GM23248 (cell line): ENCODE measurements around the gene ATF1. TPM values are rescaled to one million over a fixed set of nuclear protein-coding genes. Genes with fewer than 3 reads are reported as not detected.
"Not testable (repeated sequence)": the region's sequence is repeated elsewhere in the genome, so short reads cannot be mapped to it uniquely, and the experiment has no call there.

Source experiments
- DNase-seq: peaks from one replicate; pipeline ENCODE4 v3.0.0-alpha.2; 2015
- H2AFZ ChIP-seq: fragments of 200-600 bp; sonication (generic); 2 replicates; pipeline ENCODE4 v1.6.1; 2016; ENCODE audit warnings: antibody characterized with exemption
- H3F3A ChIP-seq: fragments of 200-600 bp; sonication (generic); 2 replicates; pipeline ENCODE4 v1.6.1; 2016; ENCODE audit warnings: mild to moderate bottlenecking, antibody characterized with exemption, mixed run types; ENCODE audit not compliant: insufficient read depth
- H3K27ac ChIP-seq: fragments of 200-600 bp; sonication (generic); 2 replicates; pipeline ENCODE4 v1.5.1; 2016; ENCODE audit warnings: mild to moderate bottlenecking
- H3K27me3 ChIP-seq: fragments of 200-600 bp; sonication (generic); replicated peaks from 2 replicates; pipeline ENCODE4 v1.6.1; 2016; ENCODE audit warnings: mild to moderate bottlenecking; ENCODE audit not compliant: insufficient read depth
- H3K36me3 ChIP-seq: fragments of 200-600 bp; sonication (generic); 2 replicates; pipeline ENCODE4 v1.6.1; 2016; ENCODE audit warnings: low read depth, mild to moderate bottlenecking
- H3K4me1 ChIP-seq: fragments of 200-600 bp; sonication (generic); 2 replicates; pipeline ENCODE4 v1.6.1; 2016; ENCODE audit warnings: mild to moderate bottlenecking; ENCODE audit not compliant: insufficient read depth
- H3K4me2 ChIP-seq: fragments of 200-600 bp; sonication (generic); one replicate; pipeline ENCODE4 v1.6.1; 2016; ENCODE audit warnings: mild to moderate bottlenecking; ENCODE audit not compliant: unreplicated experiment
- H3K4me3 ChIP-seq: fragments of 200-600 bp; sonication (generic); 2 replicates; pipeline ENCODE4 v1.5.1; 2016; ENCODE audit warnings: mild to moderate bottlenecking
- H3K79me2 ChIP-seq: fragments of 200-600 bp; sonication (generic); 2 replicates; pipeline ENCODE4 v1.6.1; 2016; ENCODE audit warnings: mild to moderate bottlenecking; ENCODE audit not compliant: insufficient read depth
- H3K9ac ChIP-seq: fragments of 200-600 bp; sonication (generic); 2 replicates; pipeline ENCODE4 v1.6.1; 2016; ENCODE audit warnings: mild to moderate bottlenecking
- H3K9me2 ChIP-seq: fragments of 200-600 bp; sonication (generic); 2 replicates; pipeline ENCODE4 v1.6.1; 2016; ENCODE audit warnings: mixed run types, mild to moderate bottlenecking, moderate library complexity; ENCODE audit not compliant: insufficient read depth
- H3K9me3 ChIP-seq: fragments of 200-600 bp; sonication (generic); one replicate; pipeline ENCODE4 v1.6.1; 2017; ENCODE audit warnings: low read depth
- H4K20me1 ChIP-seq: fragments of 200-600 bp; sonication (generic); 2 replicates; pipeline ENCODE4 v1.6.0; 2016; ENCODE audit not compliant: insufficient read depth
- EZH2 ChIP-seq: fragments of 200-600 bp; sonication (generic); IDR thresholded peaks from 2 replicates; pipeline ENCODE4 v1.6.1; 2018; ENCODE audit warnings: antibody characterized with exemption, mild to moderate bottlenecking; ENCODE audit not compliant: insufficient read depth, poor library complexity, severe bottlenecking
- EZH2phosphoT487 ChIP-seq: fragments of 200-600 bp; sonication (generic); IDR thresholded peaks from 2 replicates; pipeline ENCODE4 v1.6.1; 2018; ENCODE audit warnings: antibody characterized with exemption, moderate library complexity, mild to moderate bottlenecking, low read depth; ENCODE audit not compliant: insufficient read depth
- WGBS, 2 experiments: methylation state at CpG; one replicate each; pipeline ENCODE4 v1.1.6; 2015 to 2017; ENCODE audit warnings: low lambda C conversion rate in 2 of 2, low coverage in 1 of 2; ENCODE audit errors: missing lambda C conversion rate in 2 of 2; 5-methylcytosine and 5-hydroxymethylcytosine counted together
- in situ Hi-C: fragments of 300-500 bp; cut with MboI; formaldehyde crosslinking; loops from 2 replicates; pipeline ENCODE4 v1.15.0; 2020
- polyA plus RNA-seq: library from polyadenylated mRNA; unstranded; fragments of >200 nt; fragmentation: Nextera tagmentation; extraction: Ambion mirVana; gene quantifications from 2 replicates; pipeline ENCODE4 v1.2.1, GENCODE V29; 2016
- total RNA-seq: library from RNA; depleted of rRNA; stranded (reverse); fragments of >200 nt; shearing (Covaris generic); gene quantifications from 2 replicates; pipeline ENCODE4 v1.2.3, GENCODE V29; 2014

ATF1 gene
- total and polyA plus RNA-seq, 2 experiments from 2014 or later, result 24.0 to 30.6 TPM

GRCh38 chr12:50788561-50788960, 24.7 kb downstream of the ATF1 start:
- DNase-seq, result peak; percentile 87
- 0 out of 2 replicates have a peak, but pooled peaks have one; percentile 46 for TF ChIP-seq EZH2phosphoT487
- TF ChIP-seq EZH2, result no peak
- peak overlapping the region; percentile 2 for H3K4me2 ChIP-seq
- WGBS, 2 experiments, result 52 to 59% methylated on average over 3 of the region's 3 CpGs
- no peaks in the 10 kb centered on the region for H3K9me2 ChIP-seq
- in situ Hi-C loops, result no loop called here
- H3K9ac ChIP-seq, result no peak overlapping the region
- H3K79me2 ChIP-seq, result peaks cover 82% of the 10 kb centered on the region
- no peaks in the 10 kb centered on the region for H3K9me3 ChIP-seq
- H4K20me1 ChIP-seq, result no peaks in the 10 kb centered on the region
- H3K27me3 ChIP-seq, result no peaks in the 10 kb centered on the region
- no peak overlapping the region for H2AFZ ChIP-seq
- peaks cover 31% of the 10 kb centered on the region for H3F3A ChIP-seq
- H3K4me3 ChIP-seq, result no peak overlapping the region
- H3K27ac ChIP-seq, result peak overlapping the region; percentile 88
- H3K36me3 ChIP-seq, result no peaks in the 10 kb centered on the region
- H3K4me1 ChIP-seq, result peaks cover 36% of the 10 kb centered on the region

DNA sequence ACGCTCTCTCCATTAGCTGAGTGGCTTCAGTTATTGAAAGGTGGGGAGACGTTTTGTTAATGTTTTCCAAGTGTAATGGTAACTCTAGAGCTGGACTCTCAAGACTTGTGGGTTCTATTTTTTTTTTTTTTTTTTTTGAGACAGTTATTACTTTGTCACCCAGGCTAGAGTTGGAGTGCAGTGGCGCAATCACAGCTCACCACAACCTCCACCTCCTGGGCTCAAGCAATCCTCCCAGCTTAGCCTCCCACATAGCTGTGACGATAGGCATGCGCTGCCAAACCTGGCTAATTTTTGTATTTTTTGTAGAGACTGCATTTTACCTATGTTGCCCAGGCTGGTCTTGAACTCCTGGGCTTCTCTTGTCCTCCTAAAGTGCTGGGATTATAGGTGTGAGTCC, 26.2 kb downstream of the ATF1 start:
- peaks cover 81% of the 10 kb centered on the region for H3K79me2 ChIP-seq

DNA sequence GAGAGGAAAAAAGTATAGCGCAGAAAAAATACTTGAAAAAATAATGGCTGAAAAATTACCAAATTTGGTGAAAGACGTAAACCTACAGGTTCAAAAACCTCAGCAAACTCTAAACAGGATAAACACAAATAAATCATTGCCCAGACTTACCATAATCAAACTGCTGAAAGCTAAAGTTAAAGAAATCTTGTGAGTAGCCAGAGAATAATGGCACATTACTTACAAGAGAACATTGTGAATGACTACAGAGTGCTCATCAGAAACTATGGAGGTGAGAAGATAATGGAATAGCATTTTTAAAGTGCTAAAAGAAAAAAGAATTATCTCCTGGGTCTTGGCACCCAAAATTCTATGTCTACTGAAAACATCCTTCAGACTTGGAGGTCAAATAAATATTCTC, 36.0 kb downstream of the ATF1 start:
- peaks cover 48% of the 10 kb centered on the region for H3K36me3 ChIP-seq
- H3K27ac ChIP-seq, result no peak overlapping the region
- peaks cover 55% of the 10 kb centered on the region for H3K79me2 ChIP-seq
- H3K27me3 ChIP-seq, result no peaks in the 10 kb centered on the region
- H3K9me3 ChIP-seq, result peaks cover 3% of the 10 kb centered on the region
- H3K4me1 ChIP-seq, result no peaks in the 10 kb centered on the region
- no peak overlapping the region for H3K4me2 ChIP-seq
- H4K20me1 ChIP-seq, result no peaks in the 10 kb centered on the region
- H3K4me3 ChIP-seq, result no peak overlapping the region
- in situ Hi-C loops, result no loop called here
- no peak overlapping the region for H2AFZ ChIP-seq
- no peak for TF ChIP-seq EZH2phosphoT487
- no peak for TF ChIP-seq EZH2
- H3F3A ChIP-seq, result no peaks in the 10 kb centered on the region
- peak; percentile 38 for DNase-seq
- H3K9me2 ChIP-seq, result no peaks in the 10 kb centered on the region
- 96 to 100% methylated on average over 2 of the region's 2 CpGs for WGBS, 2 experiments
- H3K9ac ChIP-seq, result no peak overlapping the region

More for the DNA sequence above, 26.2 kb downstream of the ATF1 start:
- Histone ChIP-seq H3K27ac (no peak overlapping the region), H4K20me1 (no peaks in the 10 kb centered on the region), H3K36me3 (no peaks in the 10 kb centered on the region), H3K4me3 (no peak overlapping the region), H3K4me2 (no peak overlapping the region), H3K27me3 (no peaks in the 10 kb centered on the region), H2AFZ (no peak overlapping the region), H3F3A (peaks cover 31% of the 10 kb centered on the region), H3K9ac (no peak overlapping the region), H3K4me1 (peaks cover 36% of the 10 kb centered on the region), H3K9me2 (no peaks in the 10 kb centered on the region), H3K9me3 (no peaks in the 10 kb centered on the region)
- TF ChIP-seq EZH2 (no peak), EZH2phosphoT487 (no peak)
- in situ Hi-C loops, result no loop called here
- WGBS, 2 experiments, result 93 to 94% methylated on average over 5 of the region's 5 CpGs
- no peak for DNase-seq

GRCh38 chr12:50803230-50803875, 39.5 kb downstream of the ATF1 start:
- Histone ChIP-seq H3K79me2 (peaks cover 31% of the 10 kb centered on the region), H3K27me3 (no peaks in the 10 kb centered on the region), H3K9me3 (peaks cover 3% of the 10 kb centered on the region), H3K9me2 (no peaks in the 10 kb centered on the region), H3K9ac (no peak overlapping the region), H3K36me3 (peaks cover 27% of the 10 kb centered on the region), H2AFZ (no peak overlapping the region), H3F3A (no peaks in the 10 kb centered on the region), H3K27ac (no peak overlapping the region), H3K4me1 (no peaks in the 10 kb centered on the region), H4K20me1 (no peaks in the 10 kb centered on the region), H3K4me3 (no peak overlapping the region), H3K4me2 (no peak overlapping the region)
- no peak for TF ChIP-seq EZH2
- no peak for TF ChIP-seq EZH2phosphoT487
- 97 to 100% methylated on average over 2 of the region's 2 CpGs for WGBS, 2 experiments
- in situ Hi-C loops, result no loop called here
- no peak for DNase-seq

DNA sequence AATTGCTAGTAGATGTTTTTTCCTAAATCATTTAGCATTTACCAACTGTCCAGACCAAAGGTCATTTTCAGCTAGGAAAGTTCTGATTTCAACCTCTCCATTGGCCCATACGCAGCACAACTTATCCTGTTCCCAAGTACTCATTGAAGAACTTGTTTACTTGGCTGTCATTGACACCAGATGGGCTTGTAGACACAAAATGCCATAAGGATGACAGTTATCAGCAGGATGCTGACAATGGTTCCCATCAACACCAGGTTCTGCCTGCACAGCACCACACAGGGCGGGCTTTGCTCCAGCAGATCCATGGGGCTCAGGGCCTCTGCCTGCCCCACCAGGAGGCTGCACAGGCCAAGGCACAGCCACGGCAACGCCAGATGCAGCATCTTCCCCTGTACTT, 42.3 kb downstream of the ATF1 start:
- Histone ChIP-seq H3K9me3 (no peaks in the 10 kb centered on the region), H3K9me2 (no peaks in the 10 kb centered on the region), H3K9ac (no peak overlapping the region), H3K4me1 (no peaks in the 10 kb centered on the region), H3K4me2 (no peak overlapping the region), H3F3A (no peaks in the 10 kb centered on the region), H3K27ac (no peak overlapping the region), H3K36me3 (peaks cover 20% of the 10 kb centered on the region), H2AFZ (no peak overlapping the region), H4K20me1 (no peaks in the 10 kb centered on the region), H3K79me2 (peaks cover 11% of the 10 kb centered on the region), H3K27me3 (no peaks in the 10 kb centered on the region), H3K4me3 (no peak overlapping the region)
- in situ Hi-C loops, result no loop called here
- DNase-seq, result no peak
- TF ChIP-seq EZH2, result no peak
- no peak for TF ChIP-seq EZH2phosphoT487
- WGBS, 2 experiments, result 98 to 99% methylated on average over 4 of the region's 4 CpGs

GRCh38 chr12:50809131-50809530, 45.2 kb downstream of the ATF1 start:
- H3K4me2 ChIP-seq, H4K20me1 ChIP-seq, H2AFZ ChIP-seq, H3K9ac ChIP-seq, H3K27ac ChIP-seq, H3K79me2 ChIP-seq, H3K9me2 ChIP-seq, H3K9me3 ChIP-seq, in situ Hi-C loops, H3K4me3 ChIP-seq, H3F3A ChIP-seq, DNase-seq, H3K4me1 ChIP-seq, H3K27me3 ChIP-seq: not testable (repeated sequence)
- WGBS, 2 experiments, result 96 to 99% methylated on average over 4 of the region's 4 CpGs
- H3K36me3 ChIP-seq, result peaks cover 29% of the 10 kb centered on the region

- H3F3A ChIP-seq, H3K9ac ChIP-seq, H3K9me2 ChIP-seq, H2AFZ ChIP-seq, H3K4me2 ChIP-seq, H4K20me1 ChIP-seq, H3K27ac ChIP-seq, in situ Hi-C loops, H3K4me1 ChIP-seq, H3K79me2 ChIP-seq, H3K27me3 ChIP-seq, H3K4me3 ChIP-seq, H3K9me3 ChIP-seq, DNase-seq: not testable (repeated sequence)
- 85 to 89% methylated on average over 7 of the region's 7 CpGs for WGBS, 2 experiments
- peaks cover 38% of the 10 kb centered on the region for H3K36me3 ChIP-seq
These were observed 51.0 kb downstream of the ATF1 start for GRCh38 chr12:50814921-50815320.
